SK-N-SH treated with all-trans-retinoic acid at 6 μM for 48 hours (cell line): ENCODE results near the gene SLC16A6.

Experiments
- ATAC-seq: fragments of 200-7000 bp; cut with Tn5 transposase; 3 replicates; pipeline ENCODE4 v1.9.1; 2020; ENCODE audit warnings: mild to moderate bottlenecking, moderate library complexity
- ARNTL ChIP-seq: fragments of 450-650 bp; formaldehyde crosslinking; IDR thresholded peaks from 2 replicates; pipeline ENCODE4 v1.5.0; 2020; ENCODE audit warnings: low read depth, mild to moderate bottlenecking, moderate library complexity, borderline replicate concordance
- BACH2 ChIP-seq: fragments of 250-450 bp; sonication (Bioruptor Pico); IDR thresholded peaks from 2 replicates; pipeline ENCODE4 v1.9.0; 2021; ENCODE audit warnings: mild to moderate bottlenecking, borderline replicate concordance
- ESRRG ChIP-seq: fragments of 250-450 bp; sonication (Bioruptor Pico); IDR thresholded peaks from 2 replicates; pipeline ENCODE4 v1.6.1; 2021; ENCODE audit warnings: mild to moderate bottlenecking
- GLIS3 ChIP-seq: fragments of 250-450 bp; sonication (Bioruptor Pico); IDR thresholded peaks from 2 replicates; pipeline ENCODE4 v1.5.0; 2020; ENCODE audit warnings: mild to moderate bottlenecking, moderate library complexity
- OSR1 ChIP-seq: fragments of 250-450 bp; sonication (Bioruptor Pico); IDR thresholded peaks from 2 replicates; pipeline ENCODE4 v1.8.0; 2022; ENCODE audit warnings: moderate library complexity, mild to moderate bottlenecking, inconsistent platforms
- SNAI2 ChIP-seq: fragments of 250-450 bp; sonication (Bioruptor Pico); IDR thresholded peaks from 2 replicates; pipeline ENCODE4 v1.5.0; 2020; ENCODE audit warnings: mild to moderate bottlenecking, moderate library complexity
- TCF4 ChIP-seq: fragments of 250-450 bp; sonication (Bioruptor Pico); IDR thresholded peaks from 2 replicates; pipeline ENCODE4 v1.8.0; 2021; ENCODE audit warnings: mild to moderate bottlenecking, moderate library complexity, borderline replicate concordance
- ZC3H10 ChIP-seq: fragments of 250-450 bp; sonication (Bioruptor Pico); IDR thresholded peaks from 2 replicates; pipeline ENCODE4 v1.5.1; 2021; ENCODE audit warnings: mild to moderate bottlenecking, moderate library complexity
- ZFP3 ChIP-seq: fragments of 250-450 bp; sonication (Bioruptor Pico); IDR thresholded peaks from 2 replicates; pipeline ENCODE4 v1.5.0; 2020; ENCODE audit warnings: mild to moderate bottlenecking, moderate library complexity
- ZFP30 ChIP-seq: fragments of 450-650 bp; formaldehyde crosslinking; IDR thresholded peaks from 2 replicates; pipeline ENCODE4 v1.5.0; 2022; ENCODE audit warnings: mild to moderate bottlenecking, moderate library complexity
- ZNF565 ChIP-seq: fragments of 450-650 bp; formaldehyde crosslinking; conservative IDR thresholded peaks from 2 replicates; pipeline ENCODE4 v1.5.0; 2020; ENCODE audit warnings: low read depth, mild to moderate bottlenecking, moderate library complexity
- ZNF70 ChIP-seq: fragments of 450-650 bp; formaldehyde crosslinking; IDR thresholded peaks from 2 replicates; pipeline ENCODE4 v1.5.0; 2020; ENCODE audit warnings: mild to moderate bottlenecking, moderate library complexity
- ZNF8 ChIP-seq: fragments of 450-650 bp; formaldehyde crosslinking; IDR thresholded peaks from 2 replicates; pipeline ENCODE4 v1.5.0; 2020; ENCODE audit warnings: mild to moderate bottlenecking, moderate library complexity
- TF ChIP-seq, protein P1 (sequence below): fragments of 250-450 bp; sonication (Bioruptor Pico); IDR thresholded peaks from 2 replicates; pipeline ENCODE4 v1.8.0; 2020; ENCODE audit warnings: mild to moderate bottlenecking, moderate library complexity, borderline replicate concordance
- TF ChIP-seq, protein P2 (sequence below): fragments of 250-450 bp; sonication (Bioruptor Pico); IDR thresholded peaks from 2 replicates; pipeline ENCODE4 v1.5.0; 2020; ENCODE audit warnings: mild to moderate bottlenecking, moderate library complexity
- TF ChIP-seq, protein P3 (sequence below): fragments of 250-450 bp; sonication (Bioruptor Pico); IDR thresholded peaks from 2 replicates; pipeline ENCODE4 v1.5.1; 2020; ENCODE audit warnings: low read depth, mild to moderate bottlenecking, moderate library complexity

The SLC16A6 gene

DNA sequence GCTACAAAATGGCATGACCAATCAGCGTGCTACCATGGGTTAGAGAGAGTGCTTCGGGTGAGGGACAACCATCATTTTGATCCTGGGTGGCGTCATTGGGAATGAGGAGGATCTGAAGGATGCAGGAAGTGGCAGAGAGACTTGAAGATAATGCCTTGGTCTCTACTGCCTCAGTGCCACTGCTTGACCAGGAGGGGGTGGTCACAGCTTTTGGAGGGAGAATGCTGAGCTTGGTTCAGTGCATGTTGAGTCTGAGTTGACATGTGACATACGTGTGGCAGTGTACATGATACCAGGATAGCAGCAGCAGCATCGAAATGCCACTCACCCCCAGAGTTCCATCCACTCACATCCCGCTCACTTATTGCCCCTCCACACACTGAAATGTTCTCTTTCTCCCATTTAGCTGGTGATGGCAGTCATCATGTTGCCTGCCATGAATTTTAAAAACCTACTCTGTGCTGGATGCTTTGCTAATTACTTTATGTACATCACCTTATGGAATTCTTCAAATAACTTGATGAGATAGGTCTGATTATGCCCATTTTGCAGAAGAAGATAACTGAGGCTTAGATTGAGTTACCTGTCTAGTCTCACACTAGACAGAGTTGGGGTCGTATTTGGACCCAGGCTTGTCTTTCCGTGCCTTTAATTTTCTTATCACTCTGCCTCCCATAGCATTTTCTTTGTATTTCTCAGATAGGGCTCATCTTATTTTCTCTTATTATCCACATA, 37.1 kb upstream of the SLC16A6 start:
- ATAC-seq = no peak
- no peak for TF ChIP-seq ZFP3 (CRISPR knock-in tag)

DNA sequence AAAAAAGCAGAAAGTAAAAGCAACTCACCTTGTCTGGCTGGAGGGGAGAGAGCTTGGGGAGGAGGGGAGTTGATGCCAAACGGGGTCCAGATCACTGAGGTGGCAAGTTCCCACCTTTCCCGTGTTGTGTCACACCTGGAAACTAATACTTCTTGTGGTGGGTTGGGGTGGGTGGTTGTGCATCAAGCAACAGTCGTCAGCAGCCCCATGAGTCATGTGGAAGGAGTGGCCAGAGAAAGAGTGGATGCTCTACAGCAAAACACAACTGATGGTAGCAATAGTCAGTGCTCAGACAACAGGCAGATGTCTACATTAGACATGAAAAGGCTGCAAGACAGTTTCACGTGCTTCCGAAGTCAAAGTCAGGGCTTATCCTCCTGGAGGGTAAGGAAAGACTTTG, 35.8 kb upstream of the SLC16A6 start:
- no peak for ATAC-seq
- no peak for TF ChIP-seq ZC3H10
- TF ChIP-seq SNAI2 (CRISPR knock-in tag) = no peak
- TF ChIP-seq, protein P1, sequence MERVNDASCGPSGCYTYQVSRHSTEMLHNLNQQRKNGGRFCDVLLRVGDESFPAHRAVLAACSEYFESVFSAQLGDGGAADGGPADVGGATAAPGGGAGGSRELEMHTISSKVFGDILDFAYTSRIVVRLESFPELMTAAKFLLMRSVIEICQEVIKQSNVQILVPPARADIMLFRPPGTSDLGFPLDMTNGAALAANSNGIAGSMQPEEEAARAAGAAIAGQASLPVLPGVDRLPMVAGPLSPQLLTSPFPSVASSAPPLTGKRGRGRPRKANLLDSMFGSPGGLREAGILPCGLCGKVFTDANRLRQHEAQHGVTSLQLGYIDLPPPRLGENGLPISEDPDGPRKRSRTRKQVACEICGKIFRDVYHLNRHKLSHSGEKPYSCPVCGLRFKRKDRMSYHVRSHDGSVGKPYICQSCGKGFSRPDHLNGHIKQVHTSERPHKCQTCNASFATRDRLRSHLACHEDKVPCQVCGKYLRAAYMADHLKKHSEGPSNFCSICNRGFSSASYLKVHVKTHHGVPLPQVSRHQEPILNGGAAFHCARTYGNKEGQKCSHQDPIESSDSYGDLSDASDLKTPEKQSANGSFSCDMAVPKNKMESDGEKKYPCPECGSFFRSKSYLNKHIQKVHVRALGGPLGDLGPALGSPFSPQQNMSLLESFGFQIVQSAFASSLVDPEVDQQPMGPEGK = no peak
- TF ChIP-seq ZNF565 (CRISPR knock-in tag) = no peak
- TF ChIP-seq OSR1 (CRISPR knock-in tag) = no peak
- TF ChIP-seq, all 23 proteins: peak for 0

DNA sequence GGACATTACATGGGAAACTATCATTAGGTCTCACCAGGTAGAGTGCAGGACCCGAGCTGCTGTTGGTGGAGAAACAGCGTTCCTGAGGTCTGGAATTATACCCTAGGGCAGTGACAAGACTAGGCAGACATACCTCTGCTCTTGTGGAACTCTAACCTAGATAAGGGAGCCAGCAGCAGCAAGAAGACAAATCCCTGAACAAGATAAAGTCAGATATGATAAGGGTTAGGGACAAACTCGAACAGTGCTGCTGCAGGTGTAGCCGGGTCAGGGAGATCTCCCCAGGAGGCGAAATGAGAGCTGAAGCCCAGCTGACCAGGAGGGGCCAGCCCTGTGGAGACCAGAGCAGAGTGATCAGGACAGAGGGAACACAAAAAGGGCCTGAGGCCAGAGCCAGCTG, 35.0 kb upstream of the SLC16A6 start:
- ATAC-seq = no peak
- TF ChIP-seq ESRRG (CRISPR knock-in tag) (no peak), ZNF8 (CRISPR knock-in tag) (no peak), SNAI2 (CRISPR knock-in tag) (no peak), ZFP3 (CRISPR knock-in tag) (no peak), BACH2 (CRISPR knock-in tag) (no peak), ARNTL (CRISPR knock-in tag) (no peak), ZFP30 (CRISPR knock-in tag) (no peak), GLIS3 (CRISPR knock-in tag) (no peak)
- TF ChIP-seq, protein P2, sequence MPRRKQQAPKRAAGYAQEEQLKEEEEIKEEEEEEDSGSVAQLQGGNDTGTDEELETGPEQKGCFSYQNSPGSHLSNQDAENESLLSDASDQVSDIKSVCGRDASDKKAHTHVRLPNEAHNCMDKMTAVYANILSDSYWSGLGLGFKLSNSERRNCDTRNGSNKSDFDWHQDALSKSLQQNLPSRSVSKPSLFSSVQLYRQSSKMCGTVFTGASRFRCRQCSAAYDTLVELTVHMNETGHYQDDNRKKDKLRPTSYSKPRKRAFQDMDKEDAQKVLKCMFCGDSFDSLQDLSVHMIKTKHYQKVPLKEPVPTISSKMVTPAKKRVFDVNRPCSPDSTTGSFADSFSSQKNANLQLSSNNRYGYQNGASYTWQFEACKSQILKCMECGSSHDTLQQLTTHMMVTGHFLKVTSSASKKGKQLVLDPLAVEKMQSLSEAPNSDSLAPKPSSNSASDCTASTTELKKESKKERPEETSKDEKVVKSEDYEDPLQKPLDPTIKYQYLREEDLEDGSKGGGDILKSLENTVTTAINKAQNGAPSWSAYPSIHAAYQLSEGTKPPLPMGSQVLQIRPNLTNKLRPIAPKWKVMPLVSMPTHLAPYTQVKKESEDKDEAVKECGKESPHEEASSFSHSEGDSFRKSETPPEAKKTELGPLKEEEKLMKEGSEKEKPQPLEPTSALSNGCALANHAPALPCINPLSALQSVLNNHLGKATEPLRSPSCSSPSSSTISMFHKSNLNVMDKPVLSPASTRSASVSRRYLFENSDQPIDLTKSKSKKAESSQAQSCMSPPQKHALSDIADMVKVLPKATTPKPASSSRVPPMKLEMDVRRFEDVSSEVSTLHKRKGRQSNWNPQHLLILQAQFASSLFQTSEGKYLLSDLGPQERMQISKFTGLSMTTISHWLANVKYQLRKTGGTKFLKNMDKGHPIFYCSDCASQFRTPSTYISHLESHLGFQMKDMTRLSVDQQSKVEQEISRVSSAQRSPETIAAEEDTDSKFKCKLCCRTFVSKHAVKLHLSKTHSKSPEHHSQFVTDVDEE (CRISPR knock-in tag) = no peak

DNA sequence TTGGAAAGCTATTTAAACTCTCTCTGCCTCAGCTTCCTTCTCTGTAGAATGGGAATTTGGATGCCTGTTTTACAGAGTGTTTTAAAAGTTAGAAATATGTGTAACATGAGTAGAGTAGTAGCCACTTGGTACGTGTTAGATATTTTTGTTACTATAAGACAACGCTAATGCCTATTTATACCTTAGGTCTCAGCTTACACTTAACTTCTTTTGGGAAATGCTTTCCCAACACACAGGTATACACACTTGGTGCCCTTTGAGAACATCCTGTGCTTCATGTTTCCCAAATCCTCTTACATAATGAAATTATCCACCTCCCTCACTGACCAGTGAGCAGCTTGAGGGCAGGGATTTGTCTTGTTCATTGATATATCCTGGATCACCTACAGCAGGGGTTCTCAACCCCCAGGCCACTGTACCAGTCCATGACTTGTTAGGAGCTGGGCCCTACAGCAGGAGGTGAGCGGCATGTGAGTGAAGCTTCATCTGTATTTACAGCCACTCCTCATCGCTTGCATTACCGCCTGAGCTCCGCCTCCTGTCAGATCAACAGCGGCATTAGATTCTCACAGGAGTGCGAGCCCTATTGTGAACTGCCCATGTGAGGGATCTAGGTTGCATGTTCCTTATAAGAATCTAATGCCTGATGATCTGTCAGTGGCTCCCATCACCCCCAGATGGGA, 33.9 kb upstream of the SLC16A6 start:
- no peak for ATAC-seq
- TF ChIP-seq ZNF70 = no peak
- no peak for TF ChIP-seq ZFP30 (CRISPR knock-in tag)
- no peak for TF ChIP-seq ZNF8 (CRISPR knock-in tag)
- TF ChIP-seq, protein P1 = no peak
- TF ChIP-seq TCF4 (CRISPR knock-in tag) = no peak
- no peak for TF ChIP-seq ESRRG (CRISPR knock-in tag)
- TF ChIP-seq, protein P2 (CRISPR knock-in tag) = no peak
- TF ChIP-seq, protein P3, sequence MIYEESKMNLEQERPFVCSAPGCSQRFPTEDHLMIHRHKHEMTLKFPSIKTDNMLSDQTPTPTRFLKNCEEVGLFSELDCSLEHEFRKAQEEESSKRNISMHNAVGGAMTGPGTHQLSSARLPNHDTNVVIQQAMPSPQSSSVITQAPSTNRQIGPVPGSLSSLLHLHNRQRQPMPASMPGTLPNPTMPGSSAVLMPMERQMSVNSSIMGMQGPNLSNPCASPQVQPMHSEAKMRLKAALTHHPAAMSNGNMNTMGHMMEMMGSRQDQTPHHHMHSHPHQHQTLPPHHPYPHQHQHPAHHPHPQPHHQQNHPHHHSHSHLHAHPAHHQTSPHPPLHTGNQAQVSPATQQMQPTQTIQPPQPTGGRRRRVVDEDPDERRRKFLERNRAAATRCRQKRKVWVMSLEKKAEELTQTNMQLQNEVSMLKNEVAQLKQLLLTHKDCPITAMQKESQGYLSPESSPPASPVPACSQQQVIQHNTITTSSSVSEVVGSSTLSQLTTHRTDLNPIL (CRISPR knock-in tag) = no peak
- TF ChIP-seq ZC3H10 = no peak
- no peak for TF ChIP-seq OSR1 (CRISPR knock-in tag)
- no peak for TF ChIP-seq BACH2 (CRISPR knock-in tag)
- TF ChIP-seq, all 23 proteins: peak for 0
